Erythroblast (primary cell): Measurements from ENCODE around the gene GNAL.

Experiments
- GATA1 ChIP-seq: IDR thresholded peaks from 2 replicates; pipeline ENCODE4 v1.6.1; 2011; ENCODE audit warnings: low read depth, mild to moderate bottlenecking, control low read depth, low read length, moderate library complexity
- POLR2A ChIP-seq: IDR thresholded peaks from 2 replicates; pipeline ENCODE4 v1.6.1; 2011; ENCODE audit warnings: mild to moderate bottlenecking, low read length

DNA sequence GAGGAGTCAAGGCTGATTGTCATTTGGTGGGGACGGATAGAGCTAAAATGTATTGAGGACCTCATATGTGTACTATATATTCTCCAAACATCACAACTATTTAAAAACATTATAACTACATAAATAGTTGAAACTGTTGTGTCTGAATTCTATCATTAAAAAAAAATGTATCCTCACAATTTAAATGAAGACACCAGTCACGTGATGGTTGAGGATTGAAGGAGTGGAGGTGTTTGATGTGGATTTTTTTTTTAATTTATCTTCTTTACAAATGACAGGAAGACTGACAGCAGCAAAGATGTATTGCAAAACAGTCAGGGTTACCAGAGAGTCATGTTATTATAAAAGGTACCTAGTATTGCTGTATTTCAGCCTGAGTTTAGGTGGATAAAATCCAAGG lies 30.0 kb downstream of the GNAL start:
- TF ChIP-seq POLR2A = no peak
- TF ChIP-seq GATA1 = no peak
